HK-2 (cell line): ENCODE results near the gene TUBGCP2.
"Not testable (repeated sequence)": the region's sequence is repeated elsewhere in the genome, so short reads cannot be mapped to it uniquely, and the experiment has no call there.

ENCODE experiments used
- DNase-seq: peaks from one replicate; pipeline ENCODE4 v3.0.0-alpha.2; 2018; ENCODE audit not compliant: unreplicated experiment

The TUBGCP2 gene

GRCh38 chr10:133249094-133249780 is 59.4 kb downstream of the TUBGCP2 start:
- DNase-seq: no peak

- DNase-seq: no peak
These were observed 60.3 kb downstream of the TUBGCP2 start for GRCh38 chr10:133248334-133248715.

- no peak for DNase-seq
These were observed 60.9 kb downstream of the TUBGCP2 start for GRCh38 chr10:133247681-133248333.

DNA sequence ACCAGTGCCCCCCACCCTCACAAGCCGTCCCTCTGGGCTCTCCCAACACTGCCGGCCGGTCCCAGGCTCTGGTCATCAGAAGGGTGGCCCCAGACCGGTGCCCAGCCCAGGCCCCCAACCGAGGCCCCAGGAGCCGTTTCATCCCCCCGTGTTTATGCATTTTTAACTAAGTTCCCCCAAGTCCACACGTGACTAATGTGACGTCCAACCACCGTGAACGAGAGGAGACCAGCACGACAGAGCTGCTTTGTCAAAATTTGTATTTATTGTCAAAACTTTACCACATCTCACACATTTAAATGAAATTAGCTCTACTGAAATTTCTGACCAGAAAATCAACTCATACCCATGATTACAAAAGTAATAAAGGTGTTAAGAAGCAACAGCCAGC is 62.4 kb downstream of the TUBGCP2 start:
- DNase-seq: no peak

DNA sequence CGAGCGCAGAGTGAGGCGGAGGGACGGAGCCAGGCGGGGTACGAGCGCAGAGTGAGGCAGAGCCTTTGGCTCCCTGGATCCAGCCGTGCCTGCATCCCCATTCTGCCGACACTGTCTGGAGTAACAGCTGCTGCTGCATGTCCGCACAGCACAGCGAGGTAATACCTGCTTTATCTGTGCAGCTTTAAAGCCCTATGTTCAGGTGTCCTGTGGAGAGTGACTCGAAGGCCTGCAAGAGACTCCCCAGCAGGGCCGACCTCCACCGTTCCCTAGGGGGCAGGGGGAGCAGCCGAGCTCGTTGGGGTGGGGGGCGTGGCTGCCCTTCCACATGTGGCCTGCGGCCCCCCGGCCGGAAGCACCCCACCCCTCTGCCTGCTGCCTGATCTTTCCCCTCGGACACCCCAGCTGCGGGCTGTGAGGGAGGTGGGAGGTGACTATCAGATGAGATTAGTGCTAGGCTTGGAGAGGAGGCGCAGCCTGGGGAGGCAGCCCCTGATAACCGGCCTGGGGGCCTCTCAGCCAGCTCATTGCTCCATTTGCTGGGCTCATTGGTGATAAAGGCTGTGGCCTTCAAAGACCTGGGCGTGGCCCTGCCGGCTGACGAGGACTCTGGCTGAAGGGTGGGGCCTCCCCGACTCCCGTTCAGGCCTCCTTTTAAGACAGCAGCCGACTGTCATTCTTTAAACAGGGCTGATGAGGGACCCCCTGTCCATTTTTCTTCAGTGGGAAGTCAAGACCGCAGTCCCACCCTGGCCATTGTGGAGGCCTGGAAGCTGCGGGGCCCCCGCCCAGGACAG is 63.0 kb downstream of the TUBGCP2 start:
- DNase-seq: no peak

DNA sequence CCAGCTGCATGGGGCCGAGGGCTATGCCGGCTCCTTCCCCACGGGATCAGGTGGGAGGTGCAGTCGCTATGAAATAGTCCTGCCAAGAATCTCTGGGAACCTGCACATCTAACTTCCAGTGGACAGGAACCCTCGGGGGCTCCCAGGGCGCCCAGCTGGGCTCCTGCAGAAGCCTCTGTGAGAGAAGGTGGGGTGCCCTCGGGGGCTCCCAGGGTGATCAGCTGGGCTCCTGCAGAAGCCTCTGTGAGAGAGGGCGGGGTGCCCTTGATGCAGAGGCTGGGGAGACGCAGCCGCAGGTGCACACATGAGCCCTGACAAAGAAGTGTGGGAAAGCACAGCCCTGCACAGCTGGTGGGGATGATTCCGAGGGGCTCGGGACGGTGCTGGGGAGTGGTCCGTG is 65.1 kb downstream of the TUBGCP2 start:
- DNase-seq: no peak

DNA sequence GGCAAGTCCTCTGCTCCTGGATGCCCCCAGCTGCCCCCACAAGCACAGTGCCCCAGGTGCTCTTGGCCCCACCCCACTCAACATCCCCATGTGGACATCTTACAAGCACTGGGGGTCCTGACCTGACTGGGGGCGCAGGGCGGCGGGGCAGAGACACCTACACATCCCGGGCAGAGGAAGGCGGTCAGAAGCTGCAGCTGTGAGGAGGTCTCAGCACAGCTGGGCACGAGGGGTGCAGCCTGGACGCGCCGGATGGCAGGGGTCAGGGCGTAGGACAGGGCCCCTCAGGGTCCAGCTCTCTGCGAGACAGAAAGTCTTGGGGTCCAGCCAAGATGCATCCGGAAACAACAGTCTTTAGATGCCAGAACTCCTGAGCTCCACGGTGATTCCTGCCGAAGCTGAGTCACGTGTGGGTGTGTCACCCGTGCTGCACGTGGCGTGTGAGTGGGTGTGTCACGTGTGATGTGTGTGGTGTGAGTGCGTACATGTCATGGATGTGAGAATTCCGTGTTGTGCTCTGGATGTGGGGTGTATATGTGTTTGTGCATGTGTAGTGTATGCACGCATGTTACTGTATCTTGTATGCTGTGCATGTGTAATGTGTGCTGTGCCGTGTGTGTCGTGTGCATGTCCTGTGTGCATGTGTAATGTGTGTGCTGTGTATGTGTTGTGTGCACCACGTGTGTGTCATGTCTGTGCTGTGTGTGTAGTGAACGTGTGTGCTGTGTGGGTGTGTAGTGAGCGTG is 65.9 kb downstream of the TUBGCP2 start:
- DNase-seq: no peak

DNA sequence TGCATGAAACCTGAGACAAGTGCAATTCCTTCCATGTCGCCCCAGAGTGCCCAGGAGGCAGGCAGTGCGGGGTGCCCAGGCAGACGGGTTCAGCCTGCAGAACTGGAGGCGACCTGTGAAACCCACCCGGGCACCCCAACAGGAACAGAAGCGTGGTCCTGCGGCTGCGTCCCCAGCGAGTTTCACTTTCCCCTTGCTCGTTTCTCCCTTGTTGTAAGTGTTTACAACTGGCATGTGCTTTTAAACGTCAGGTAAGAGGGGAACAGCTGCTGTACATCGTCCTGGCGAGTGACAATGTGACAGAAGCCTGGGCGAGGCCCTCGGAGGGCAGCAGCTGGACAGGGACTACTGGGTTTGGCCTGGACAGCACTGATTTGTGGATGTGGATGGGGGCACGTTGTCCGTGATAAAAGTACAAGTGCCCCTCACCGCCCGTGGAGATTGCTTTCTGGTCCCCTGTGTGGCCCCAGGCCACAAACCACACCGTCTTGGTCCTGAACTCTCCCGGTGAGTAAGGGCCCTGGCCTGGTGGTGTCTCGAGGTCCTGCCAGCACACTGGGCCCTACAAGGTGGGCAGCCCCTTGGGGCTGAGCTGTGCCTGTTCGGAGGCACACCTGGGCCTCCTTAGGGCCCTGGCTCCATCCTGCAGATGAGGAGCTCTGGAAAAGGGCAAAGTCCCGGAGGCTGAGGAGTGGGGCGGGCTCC is 67.0 kb downstream of the TUBGCP2 start:
- no peak for DNase-seq

DNA sequence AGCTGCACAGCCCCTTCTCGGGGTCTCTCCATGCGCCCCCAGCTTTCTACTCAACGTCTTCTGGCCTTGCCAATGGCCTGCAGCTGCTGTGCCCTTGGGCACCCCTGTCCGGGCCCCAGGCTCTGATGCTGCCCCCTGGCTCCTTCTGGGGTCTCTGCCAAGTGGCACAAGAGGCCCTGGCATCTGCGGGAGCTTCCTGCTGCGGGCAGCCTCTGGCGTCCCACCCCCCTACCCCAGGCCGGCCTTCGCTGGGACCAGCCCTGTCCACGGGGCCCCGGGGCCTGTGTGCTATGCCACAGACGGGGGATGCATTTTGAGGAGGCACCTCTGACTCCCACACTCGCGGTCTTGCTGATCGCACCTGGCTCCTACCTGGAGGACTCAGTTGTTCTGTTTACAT is 68.7 kb downstream of the TUBGCP2 start:
- DNase-seq: no peak

GRCh38 chr10:133238466-133238804 is 70.2 kb downstream of the TUBGCP2 start:
- no peak for DNase-seq

DNA sequence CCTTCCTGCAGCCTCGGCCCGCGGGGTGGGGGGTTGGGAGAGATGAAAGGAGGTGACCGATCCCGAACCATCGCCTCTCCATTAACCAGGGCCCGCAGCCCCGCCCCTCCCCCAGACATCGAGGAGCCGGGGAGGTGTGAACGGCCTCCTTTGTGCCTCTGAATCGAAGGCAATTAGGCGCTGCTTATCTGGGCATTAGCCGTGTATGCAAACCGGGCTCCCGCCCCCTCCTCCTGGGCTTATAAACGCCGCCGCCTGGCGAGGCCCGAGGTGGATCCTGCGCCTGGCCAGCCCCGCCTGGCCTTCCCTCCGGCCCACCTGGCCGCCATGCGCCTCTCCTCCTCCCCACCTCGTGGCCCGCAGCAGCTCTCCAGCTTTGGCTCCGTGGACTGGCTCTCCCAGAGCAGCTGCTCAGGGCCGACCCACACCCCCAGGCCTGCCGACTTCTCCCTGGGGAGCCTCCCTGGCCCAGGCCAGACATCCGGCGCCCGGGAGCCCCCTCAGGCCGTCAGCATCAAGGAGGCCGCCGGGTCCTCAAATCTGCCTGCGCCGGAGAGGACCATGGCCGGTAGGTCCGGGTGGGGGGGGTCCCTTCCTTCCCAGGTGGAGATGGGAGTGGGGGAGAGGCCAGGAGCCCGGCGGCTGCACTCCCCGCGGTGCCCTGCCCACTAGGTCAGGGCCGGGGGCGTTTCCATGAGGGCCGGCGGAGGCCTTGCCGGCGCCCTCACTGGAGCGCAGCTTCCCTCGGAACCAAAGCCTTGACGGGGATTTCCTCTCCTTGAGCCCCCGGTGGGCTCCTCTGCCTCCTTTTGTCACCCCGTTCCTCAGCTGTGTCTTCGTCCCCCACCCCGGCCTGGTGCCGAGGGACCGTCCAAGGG is 70.8 kb downstream of the TUBGCP2 start, which contains the start of gene VENTX:
Gene VENTX, plus strand, starts transcription at position 268 of the 878 bp plus-strand sequence. Its CDS starts 60 bp downstream, at position 328.
- no peak for DNase-seq

DNA sequence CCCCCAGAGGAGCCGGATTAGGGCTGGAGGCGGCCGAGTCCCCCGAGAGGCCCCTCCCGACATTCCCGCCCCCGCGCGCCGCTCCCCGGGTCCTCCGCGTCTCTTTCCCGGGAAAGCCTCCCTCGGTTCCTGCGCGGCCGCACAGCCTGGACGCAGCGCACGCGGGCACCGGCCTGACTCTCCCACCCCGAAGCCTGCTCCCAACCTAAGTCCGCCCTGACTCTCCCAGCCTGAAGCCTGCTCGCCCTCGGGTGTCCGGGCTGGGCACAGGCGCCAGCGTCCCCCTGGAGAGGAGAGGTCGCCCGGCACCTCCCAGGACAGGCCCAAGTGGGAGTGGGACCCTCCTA is 71.5 kb downstream of the TUBGCP2 start:
- DNase-seq: no peak

DNA sequence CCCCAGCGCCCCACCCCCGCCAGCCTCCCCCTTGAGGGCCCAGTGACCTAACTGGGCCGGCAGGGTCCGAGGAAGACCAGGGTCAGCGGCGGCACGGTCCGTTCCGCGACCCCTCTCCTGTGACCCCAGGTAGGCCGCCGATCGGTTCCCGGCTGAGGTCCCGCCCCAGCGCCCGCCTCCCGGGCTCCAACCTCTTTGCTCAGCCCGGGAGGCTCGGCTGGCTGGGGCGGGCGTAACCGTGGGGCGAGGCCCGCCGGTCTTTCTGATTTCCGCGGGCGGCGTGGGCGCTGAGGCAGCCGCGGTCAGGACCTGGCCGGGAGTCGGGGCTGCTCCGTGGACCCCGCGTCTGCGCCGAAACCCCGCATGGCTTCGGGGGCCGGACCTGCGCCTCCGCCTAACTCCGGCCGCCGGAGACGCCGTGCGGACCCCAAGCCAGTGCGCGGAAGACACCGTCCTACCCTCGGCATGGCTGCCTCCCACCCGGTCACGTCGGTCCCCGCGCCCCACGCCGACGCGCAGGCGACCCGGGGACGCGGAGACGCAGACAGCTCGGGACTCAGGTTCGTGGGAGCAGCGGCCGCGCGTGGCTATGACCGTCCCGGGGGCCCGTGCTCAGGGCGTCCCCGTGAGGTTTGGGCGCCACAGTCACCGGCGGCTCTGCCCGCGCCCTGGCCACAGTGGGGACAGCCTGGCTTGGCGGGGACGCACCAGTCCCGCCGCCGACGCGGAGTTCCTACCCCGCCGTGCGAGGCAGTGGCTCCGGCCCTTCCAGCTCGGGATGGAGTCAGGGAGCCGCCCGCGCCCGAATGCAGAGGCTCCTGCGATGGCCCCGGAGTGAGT is 72.1 kb downstream of the TUBGCP2 start:
- DNase-seq: no peak

DNA sequence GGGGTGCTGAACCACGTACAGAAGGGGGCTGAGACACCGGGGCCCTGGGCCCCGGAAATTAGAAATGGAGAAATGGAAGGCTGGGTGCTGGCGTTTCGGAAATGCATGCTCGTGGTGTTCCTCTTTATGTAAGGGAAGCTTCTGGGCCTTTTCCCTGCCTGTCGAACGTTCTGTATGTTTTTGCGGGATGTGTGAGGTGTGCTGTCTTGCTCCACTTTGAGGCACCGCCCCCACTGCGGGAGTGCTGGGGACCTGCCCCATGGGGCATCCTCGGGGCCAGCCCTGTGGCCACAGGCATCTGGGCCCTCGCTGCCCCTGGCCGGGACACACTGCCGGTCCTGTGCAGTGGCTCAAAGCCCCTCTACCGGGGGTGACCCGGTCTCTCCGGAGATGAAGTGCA is 72.7 kb downstream of the TUBGCP2 start:
- no peak for DNase-seq

DNA sequence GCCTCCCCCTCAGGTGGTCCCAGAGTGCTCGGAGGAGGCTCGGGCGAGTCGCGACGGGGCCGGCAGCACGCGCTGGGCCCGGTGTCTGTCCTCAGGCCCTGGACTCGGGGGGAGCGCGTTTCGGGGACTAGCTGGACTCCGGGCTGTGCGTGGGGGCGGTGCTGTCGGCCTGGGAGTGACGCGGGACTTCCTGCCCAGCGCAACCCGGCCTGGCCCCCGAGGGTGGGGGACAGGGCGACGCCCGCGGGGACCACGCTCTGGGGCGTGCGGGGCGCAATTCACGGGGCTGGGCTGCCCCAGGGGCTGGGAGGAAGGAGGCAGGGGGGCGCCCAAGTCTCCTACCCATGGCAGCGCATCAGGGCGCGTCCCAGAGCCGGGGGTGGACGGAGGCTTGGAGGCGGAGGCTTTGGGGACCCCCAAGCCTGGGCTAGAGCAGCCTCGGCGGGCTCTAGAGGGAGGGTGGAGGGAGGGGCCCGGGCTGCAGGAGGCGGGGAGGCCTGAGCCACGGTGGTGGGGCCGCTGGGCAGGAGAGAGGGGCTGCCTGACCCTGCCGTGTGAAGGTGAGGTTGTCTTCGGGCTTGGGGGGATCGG is 73.3 kb downstream of the TUBGCP2 start:
- DNase-seq: no peak

GRCh38 chr10:133234796-133235195 is 73.9 kb downstream of the TUBGCP2 start:
- DNase-seq: not testable (repeated sequence)

- DNase-seq: no peak
These were observed 76.6 kb downstream of the TUBGCP2 start for GRCh38 chr10:133231946-133232574.

- no peak for DNase-seq
These were observed 77.3 kb downstream of the TUBGCP2 start for GRCh38 chr10:133231244-133231945.
